Neural progenitor cell (in vitro differentiated cells): Measurements from ENCODE around the gene NEAT1. TPM values are rescaled to one million over a fixed set of nuclear protein-coding genes. Genes with fewer than 3 reads are reported as not detected.
"Not testable (repeated sequence)": the region's sequence is repeated elsewhere in the genome, so short reads cannot be mapped to it uniquely, and the experiment has no call there.

Source experiments
- DNase-seq: peaks from one replicate; pipeline ENCODE4 v3.0.0-alpha.2; 2016; ENCODE audit warnings: low spot score
- H2AFZ ChIP-seq: fragments of 200-600 bp; sonication (generic); replicated peaks from 2 replicates; pipeline ENCODE4 v1.6.1; 2016; ENCODE audit warnings: antibody characterized with exemption
- H3F3A ChIP-seq: fragments of 200-600 bp; sonication (generic); 2 replicates; pipeline ENCODE4 v1.6.1; 2016; ENCODE audit warnings: antibody characterized with exemption, low read depth
- H3K27ac ChIP-seq: fragments of 200-600 bp; sonication (generic); 2 replicates; pipeline ENCODE4 v1.5.1; 2016; ENCODE audit warnings: mild to moderate bottlenecking
- H3K27me3 ChIP-seq: fragments of 200-600 bp; sonication (generic); 2 replicates; pipeline ENCODE4 v1.6.1; 2016; ENCODE audit warnings: mild to moderate bottlenecking, moderate library complexity
- H3K36me3 ChIP-seq: fragments of 200-600 bp; sonication (generic); 2 replicates; pipeline ENCODE4 v1.5.1; 2016
- H3K4me1 ChIP-seq: fragments of 200-600 bp; sonication (generic); 2 replicates; pipeline ENCODE4 v1.6.1; 2016; ENCODE audit warnings: mixed run types
- H3K4me2 ChIP-seq: fragments of 200-600 bp; sonication (generic); 2 replicates; pipeline ENCODE4 v1.6.1; 2016
- H3K4me3 ChIP-seq: fragments of 200-600 bp; sonication (generic); 2 replicates; pipeline ENCODE4 v1.5.1; 2016
- H3K79me2 ChIP-seq: fragments of 200-600 bp; sonication (generic); 2 replicates; pipeline ENCODE4 v1.6.1; 2016; ENCODE audit warnings: low read depth
- H3K9ac ChIP-seq: fragments of 200-600 bp; sonication (generic); 2 replicates; pipeline ENCODE4 v1.6.1; 2016
- H3K9me3 ChIP-seq: fragments of 200-600 bp; sonication (generic); 2 replicates; pipeline ENCODE4 v1.5.1; 2016; ENCODE audit warnings: low read depth
- H4K20me1 ChIP-seq: fragments of 200-600 bp; sonication (generic); 2 replicates; pipeline ENCODE4 v1.6.1; 2016; ENCODE audit warnings: low read depth
- H3K27ac Mint-ChIP-seq: 3 replicates; pipeline ENCODE4 v1.8.0; 2021; ENCODE audit warnings: mixed read lengths
- H3K27me3 Mint-ChIP-seq: 2 replicates; pipeline ENCODE4 v1.8.0; 2022; ENCODE audit warnings: low read depth, mild to moderate bottlenecking, inconsistent platforms, moderate library complexity, mixed read lengths; ENCODE audit not compliant: insufficient read depth
- H3K36me3 Mint-ChIP-seq: 3 replicates; pipeline ENCODE4 v1.8.0; 2021; ENCODE audit warnings: mixed read lengths
- H3K4me1 Mint-ChIP-seq: 3 replicates; pipeline ENCODE4 v1.8.0; 2021; ENCODE audit warnings: mixed read lengths
- H3K4me3 Mint-ChIP-seq: 3 replicates; pipeline ENCODE4 v1.8.0; 2021; ENCODE audit warnings: mild to moderate bottlenecking, moderate library complexity, mixed read lengths
- H3K9me3 Mint-ChIP-seq: 3 replicates; pipeline ENCODE4 v1.8.0; 2020; ENCODE audit warnings: mixed read lengths
- CTCF ChIP-seq: fragments of 200-600 bp; sonication (generic); IDR thresholded peaks from 2 replicates; pipeline ENCODE4 v1.5.1; 2017; ENCODE audit warnings: antibody characterized with exemption, mild to moderate bottlenecking
- EZH2 ChIP-seq: fragments of 200-600 bp; sonication (generic); IDR thresholded peaks from 2 replicates; pipeline ENCODE4 v1.6.1; 2017; ENCODE audit warnings: antibody characterized with exemption, mild to moderate bottlenecking, moderate library complexity
- EZH2phosphoT487 ChIP-seq: fragments of 200-600 bp; sonication (generic); IDR thresholded peaks from 2 replicates; pipeline ENCODE4 v1.6.1; 2017; ENCODE audit warnings: antibody characterized with exemption
- total RNA-seq: library from RNA; depleted of rRNA; stranded (reverse); fragments of >200 nt; gene quantifications from 2 replicates; pipeline ENCODE4 v1.2.3, GENCODE V29; 2015; ENCODE audit warnings: low replicate concordance

NEAT1 gene
- total RNA-seq, 1 donor from 2014 or later, result 4.0 TPM

DNA sequence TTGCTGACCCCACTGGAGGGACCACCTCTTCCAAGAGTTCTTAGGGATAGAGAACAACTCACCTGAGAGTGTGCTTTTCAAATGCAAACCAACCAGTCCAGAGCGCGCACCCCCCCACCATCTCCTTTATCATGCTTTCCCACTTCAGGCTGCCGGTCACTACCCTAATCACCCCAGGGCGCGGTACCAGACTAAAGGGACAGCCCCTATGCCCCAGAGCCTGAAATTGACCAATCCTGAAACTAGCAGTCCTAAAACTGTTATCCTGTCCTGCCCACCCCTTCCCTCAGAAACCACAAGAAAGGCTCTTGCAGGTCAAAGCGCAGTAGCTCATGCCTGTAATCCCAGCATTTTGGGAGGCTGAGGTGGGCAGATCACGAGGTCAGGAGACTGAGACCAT is 37.0 kb downstream of the NEAT1 start:
- H3K9ac ChIP-seq, result no peak overlapping the region
- H3K4me3 Mint-ChIP-seq, result no peak overlapping the region
- peaks cover 11% of the 10 kb centered on the region for H3K9me3 Mint-ChIP-seq
- no peak overlapping the region for H3K27ac Mint-ChIP-seq
- peaks cover 6% of the 10 kb centered on the region for H3K36me3 Mint-ChIP-seq
- H3K27ac ChIP-seq, result no peak overlapping the region
- peak overlapping the region; percentile 14 for H3K4me2 ChIP-seq
- no peak overlapping the region for H2AFZ ChIP-seq
- H3K4me3 ChIP-seq, result no peak overlapping the region
- peaks cover 9% of the 10 kb centered on the region for H3K27me3 Mint-ChIP-seq
- H3K4me1 Mint-ChIP-seq, result peaks cover 17% of the 10 kb centered on the region
- H3K79me2 ChIP-seq, result no peaks in the 10 kb centered on the region
- TF ChIP-seq EZH2 (no peak), CTCF (no peak), EZH2phosphoT487 (no peak)
- DNase-seq, result peak; percentile 35
- H3K27me3 ChIP-seq, result peaks cover 91% of the 10 kb centered on the region
- H3K36me3 ChIP-seq, result no peaks in the 10 kb centered on the region
- H3K9me3 ChIP-seq, result no peaks in the 10 kb centered on the region
- H4K20me1 ChIP-seq, result no peaks in the 10 kb centered on the region
- peaks cover 10% of the 10 kb centered on the region for H3F3A ChIP-seq
- no peaks in the 10 kb centered on the region for H3K4me1 ChIP-seq

DNA sequence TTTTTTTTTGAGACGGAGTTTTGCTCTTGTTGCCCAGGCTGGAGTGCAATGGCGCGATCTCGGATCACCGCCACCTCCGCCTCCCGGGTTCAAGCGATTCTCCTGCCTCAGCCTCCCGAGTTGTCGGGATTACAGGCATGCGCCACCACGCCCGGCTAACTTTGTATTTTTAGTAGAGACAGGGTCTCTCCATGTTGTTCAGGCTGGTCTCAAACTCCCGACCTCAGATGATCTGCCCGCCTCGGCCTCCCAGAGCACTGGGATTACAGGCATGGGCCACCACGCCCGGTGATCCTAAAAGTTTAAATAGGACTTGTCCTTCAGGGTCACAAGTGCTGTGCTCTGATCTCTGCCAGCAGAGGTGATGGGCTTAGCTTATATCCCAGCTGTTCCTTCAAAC is 42.9 kb downstream of the NEAT1 start:
- not testable (repeated sequence) for H3K4me2 ChIP-seq, H3K9me3 ChIP-seq, H4K20me1 ChIP-seq, H3K79me2 ChIP-seq, H3K9ac ChIP-seq, H3K27ac ChIP-seq, H2AFZ ChIP-seq, H3K4me3 ChIP-seq, H3K36me3 Mint-ChIP-seq, H3K27ac Mint-ChIP-seq, H3K36me3 ChIP-seq, DNase-seq, H3K27me3 Mint-ChIP-seq, H3K4me1 Mint-ChIP-seq, H3K4me1 ChIP-seq, H3K9me3 Mint-ChIP-seq, H3F3A ChIP-seq
- H3K27me3 ChIP-seq, result peaks cover 64% of the 10 kb centered on the region
- peak overlapping the region; percentile 14 for H3K4me3 Mint-ChIP-seq

- not testable (repeated sequence) for H3K27ac Mint-ChIP-seq, DNase-seq, H3K27me3 Mint-ChIP-seq, H3K4me2 ChIP-seq, H3K9me3 Mint-ChIP-seq, H3K27ac ChIP-seq, H3K9me3 ChIP-seq, H4K20me1 ChIP-seq, H3K9ac ChIP-seq, H3K36me3 ChIP-seq, H3F3A ChIP-seq, H3K36me3 Mint-ChIP-seq, H3K4me3 ChIP-seq, H3K4me3 Mint-ChIP-seq, H3K4me1 Mint-ChIP-seq, H3K4me1 ChIP-seq, H2AFZ ChIP-seq
- Histone ChIP-seq H3K79me2 (peaks cover 12% of the 10 kb centered on the region), H3K27me3 (peaks cover 46% of the 10 kb centered on the region)
Measured at GRCh38 chr11:65467306-65467705, 44.7 kb downstream of the NEAT1 start.

- Histone ChIP-seq H3F3A (no peaks in the 10 kb centered on the region), H3K9me3 (no peaks in the 10 kb centered on the region), H3K4me2 (no peak overlapping the region), H3K4me3 (no peak overlapping the region), H3K9ac (no peak overlapping the region), H3K4me1 (no peaks in the 10 kb centered on the region), H3K36me3 (no peaks in the 10 kb centered on the region), H2AFZ (no peak overlapping the region), H3K27me3 (peaks cover 30% of the 10 kb centered on the region), H3K79me2 (peaks cover 22% of the 10 kb centered on the region), H3K27ac (no peak overlapping the region), H4K20me1 (no peaks in the 10 kb centered on the region)
- DNase-seq, result peak; percentile 78
- Mint-ChIP-seq H3K9me3 (no peaks in the 10 kb centered on the region), H3K4me1 (peaks cover 9% of the 10 kb centered on the region), H3K27me3 (peaks cover 2% of the 10 kb centered on the region), H3K36me3 (no peaks in the 10 kb centered on the region), H3K4me3 (no peak overlapping the region), H3K27ac (no peak overlapping the region)
- TF ChIP-seq CTCF (peak; percentile 69), EZH2 (no peak)
Measured at GRCh38 chr11:65468874-65469333, 46.3 kb downstream of the NEAT1 start.
